H1 (cell line): ENCODE data around the gene PDLIM4. TPM values are rescaled to one million over a fixed set of nuclear protein-coding genes. Genes with fewer than 3 reads are reported as not detected.

ENCODE experiments used
- ATF2 ChIP-seq: IDR thresholded peaks from 2 replicates; pipeline ENCODE4 v1.6.1; 2012; ENCODE audit warnings: low read length, inconsistent platforms
- CHD7 ChIP-seq: fragments of 300-600 bp; sonication (generic); IDR thresholded peaks from 2 replicates; pipeline ENCODE4 v1.7.1; 2012; ENCODE audit warnings: low read length, moderate library complexity, mild to moderate bottlenecking, inconsistent platforms; ENCODE audit not compliant: insufficient replicate concordance
- GABPA ChIP-seq: IDR thresholded peaks from 2 replicates; pipeline ENCODE4 v1.6.1; 2011; ENCODE audit warnings: mild to moderate bottlenecking, low read length, moderate library complexity, borderline replicate concordance; ENCODE audit not compliant: insufficient read depth
- HDAC2 ChIP-seq, 2 experiments: fragments of 300-600 bp in 1 of 2; sonication (generic) in 1 of 2; IDR thresholded peaks; 2 replicates each; pipeline ENCODE4 v1.6.1; 2011 to 2012; ENCODE audit warnings: low read depth in 2 of 2, low read length in 2 of 2, mild to moderate bottlenecking in 2 of 2, moderate library complexity in 2 of 2, borderline replicate concordance in 1 of 2, inconsistent platforms in 1 of 2
- MAX ChIP-seq: IDR thresholded peaks from 2 replicates; pipeline ENCODE4 v1.6.1; 2012; ENCODE audit warnings: inconsistent platforms
- SP2 ChIP-seq: IDR thresholded peaks from 2 replicates; pipeline ENCODE4 v1.6.1; 2012; ENCODE audit warnings: mild to moderate bottlenecking, low read length, inconsistent platforms
- TAF7 ChIP-seq: optimal IDR thresholded peaks from 2 replicates; pipeline ENCODE3; 2011; ENCODE audit warnings: low read depth, mild to moderate bottlenecking, inconsistent platforms, low read length, moderate library complexity, borderline replicate concordance
- polyA plus RNA-seq, 7 experiments: library from polyadenylated mRNA; depleted of rRNA in 3 of 7; stranded (reverse) in 5 of 7; unstranded in 2 of 7; fragments of >200 nt in 5 of 7; fragments of 200-250 nt in 2 of 7; gene quantifications; 1 replicate in 5 of 7; 2 replicates in 1 of 7; 4 replicates in 1 of 7; pipeline versions ENCODE4 v1.2.1 to v1.2.3, GENCODE V29; 2011 to 2013; ENCODE audit warnings: missing spikeins in 2 of 7, mixed read lengths in 2 of 7
- total RNA-seq: library from RNA; stranded (reverse); fragmentation: NEBNext Ultra II Directional; extraction: Animal tissue kit (Norgen Biotek cat#: 25700); gene quantifications from 2 replicates; pipeline ENCODE4 v1.2.1, GENCODE V29; 2021

Gene PDLIM4
- total and polyA plus RNA-seq, 2 of the 8 experiments (the other 6 are each of a cell fraction or from before 2014, with no cell fraction given): 10.7 to 29.1 TPM

- no peak for TF ChIP-seq CHD7
- TF ChIP-seq SP2: no peak
- TF ChIP-seq HDAC2 (IDR thresholded peaks at IDR 0.05; ENCODE audit: borderline replicate concordance in 1 of 2, low read depth in 2 of 2, low read length in 2 of 2): no peak
- no peak for TF ChIP-seq GABPA
- no peak for TF ChIP-seq ATF2
- no peak for TF ChIP-seq TAF7
- TF ChIP-seq MAX: no peak
Observed at GRCh38 chr5:132266031-132266835, 8.7 kb downstream of the PDLIM4 start (continued).
